C4-2B (cell line): ENCODE data around the gene PRTG.

ENCODE experiments used
- CTCF ChIP-seq: fragments of 450-650 bp; conservative IDR thresholded peaks from 2 replicates; pipeline ENCODE4 v1.5.1; 2017; ENCODE audit warnings: mild to moderate bottlenecking
- ZFX ChIP-seq: fragments of 450-650 bp; IDR thresholded peaks from 2 replicates; pipeline ENCODE4 v1.6.1; 2017

GRCh38 chr15:55766676-55767075 lies 23.7 kb upstream of the PRTG start:
- TF ChIP-seq CTCF (no peak), ZFX (no peak)
